Measurements from ENCODE around the gene CCDC92. TPM values are rescaled to one million over a fixed set of nuclear protein-coding genes. Genes with fewer than 3 reads are reported as not detected.

CCDC92 gene
- 5.1 and 7.5 TPM in 2 replicates for total RNA-seq (ENCODE audit: low replicate concordance)

GRCh38 chr12:123972457-123973401, at the start of gene CCDC92, which contains the start of gene ZNF664:
TSS of gene CCDC92 (minus strand) at chr12:123972831. CDS start at chr12:123944305, 28,526 bp downstream.
TSS of gene ZNF664 (plus strand) at chr12:123973215. CDS start at chr12:124012145, 38,930 bp downstream.

Other genes with a start within 250 kb of the CCDC92 start
- gene DNAH10, start 210.5 kb downstream of the CCDC92 start, total RNA-seq (ENCODE audit: low replicate concordance) = under 0.01 and 0.12 TPM in 2 replicates
- gene ZNF664, start 384 bp upstream of the CCDC92 start, total RNA-seq (ENCODE audit: low replicate concordance) = 19.0 and 29.2 TPM in 2 replicates

All from smooth muscle cell of the coronary artery (primary cell).